Putamen (tissue), 1 donor: Measurements from ENCODE around the gene PRSS53.

Experiments
- DNase-seq: peaks from one replicate; pipeline ENCODE4 v3.0.0-alpha.2; 2016; ENCODE audit warnings: low spot score

PRSS53 gene

GRCh38 chr16:31094424-31095120 is 5.8 kb upstream of the PRSS53 start, which contains the start of gene VKORC1:
Gene VKORC1, minus strand, starts transcription at chr16:31094797. Its CDS starts 68 bp downstream, at chr16:31094729.
- DNase-seq, result peak; percentile 95

- no peak for DNase-seq
These were observed 5.3 kb upstream of the PRSS53 start for GRCh38 chr16:31094088-31094423.

GRCh38 chr16:31093132-31093703 is 4.5 kb upstream of the PRSS53 start:
- peak; percentile 61 for DNase-seq

GRCh38 chr16:31092330-31092729 is 3.6 kb upstream of the PRSS53 start:
- no peak for DNase-seq

GRCh38 chr16:31090540-31090939 is 1.8 kb upstream of the PRSS53 start:
- DNase-seq, result no peak

GRCh38 chr16:31089199-31089598 is 456 bp upstream of the PRSS53 start:
- DNase-seq, result no peak

- DNase-seq, result no peak
These were observed 772 bp downstream of the PRSS53 start for GRCh38 chr16:31087971-31088370.

- DNase-seq, result no peak
These were observed 1.3 kb downstream of the PRSS53 start for GRCh38 chr16:31087481-31087880.

GRCh38 chr16:31086629-31086906 is 2.2 kb downstream of the PRSS53 start:
- DNase-seq, result no peak

GRCh38 chr16:31085873-31086628 is 2.7 kb downstream of the PRSS53 start:
- DNase-seq, result no peak

GRCh38 chr16:31085411-31085810 is 3.3 kb downstream of the PRSS53 start:
- no peak for DNase-seq

GRCh38 chr16:31084584-31085302 is 4.0 kb downstream of the PRSS53 start:
- DNase-seq, result no peak

- no peak for DNase-seq
These were observed 4.8 kb downstream of the PRSS53 start for GRCh38 chr16:31083981-31084380.

- no peak for DNase-seq
These were observed 5.2 kb downstream of the PRSS53 start for GRCh38 chr16:31083556-31083955.

GRCh38 chr16:31083081-31083480 is 5.7 kb downstream of the PRSS53 start:
- DNase-seq, result no peak

- DNase-seq, result no peak
These were observed 6.2 kb downstream of the PRSS53 start for GRCh38 chr16:31082368-31083045.

- no peak for DNase-seq
These were observed 7.1 kb downstream of the PRSS53 start for GRCh38 chr16:31081428-31082351.

- DNase-seq, result no peak
These were observed 7.9 kb downstream of the PRSS53 start for GRCh38 chr16:31080756-31081419.

GRCh38 chr16:31080035-31080629 is 8.6 kb downstream of the PRSS53 start:
- no peak for DNase-seq

- DNase-seq, result no peak
These were observed 9.3 kb downstream of the PRSS53 start for GRCh38 chr16:31079342-31079944.
